GM23248 (cell line): ENCODE results near the gene ABHD12.

Source experiments
- EZH2 ChIP-seq: fragments of 200-600 bp; sonication (generic); IDR thresholded peaks from 2 replicates; pipeline ENCODE4 v1.6.1; 2018; ENCODE audit warnings: antibody characterized with exemption, mild to moderate bottlenecking; ENCODE audit not compliant: insufficient read depth, poor library complexity, severe bottlenecking
- EZH2phosphoT487 ChIP-seq: fragments of 200-600 bp; sonication (generic); IDR thresholded peaks from 2 replicates; pipeline ENCODE4 v1.6.1; 2018; ENCODE audit warnings: antibody characterized with exemption, moderate library complexity, mild to moderate bottlenecking, low read depth; ENCODE audit not compliant: insufficient read depth

GRCh38 chr20:25399037-25399430, 8.4 kb upstream of the ABHD12 start:
- no peak for TF ChIP-seq EZH2
- no peak for TF ChIP-seq EZH2phosphoT487
